Gastrocnemius medialis (tissue), 4 donors: ENCODE measurements around the gene BUB1. TPM values are rescaled to one million over a fixed set of nuclear protein-coding genes. Genes with fewer than 3 reads are reported as not detected.

Experiments
- ATAC-seq, 2 donors: fragments of 150-250 bp; one replicate each; pipeline ENCODE4 v1.9.1; 2016
- DNase-seq, 2 donors: peaks; one replicate each; pipeline ENCODE4 v3.0.0-alpha.2; 2019
- H3K27ac ChIP-seq, 4 donors: fragments of 200-600 bp; sonication (generic); 1 replicate in 1 of 4; 2 replicates in 3 of 4; pipeline ENCODE4 v1.5.1; 2016 to 2018; ENCODE audit warnings: mild to moderate bottlenecking in 2 of 4, moderate library complexity in 1 of 4
- H3K27me3 ChIP-seq, 3 donors: fragments of 200-600 bp; sonication (generic) in 2 of 3; 1 replicate in 1 of 3; 2 replicates in 2 of 3; pipeline versions ENCODE4 v1.5.1 to v1.6.0; 2016 to 2019; ENCODE audit warnings: mild to moderate bottlenecking in 1 of 3, moderate library complexity in 1 of 3
- H3K36me3 ChIP-seq, 2 donors: fragments of 200-600 bp; sonication (generic) in 1 of 2; one replicate each; pipeline ENCODE4 v1.5.1; 2017 to 2018
- H3K4me1 ChIP-seq, 2 donors: fragments of 200-600 bp; sonication (generic) in 1 of 2; one replicate each; pipeline ENCODE4 v1.5.1; 2016 to 2017; ENCODE audit warnings: mild to moderate bottlenecking in 2 of 2
- H3K4me3 ChIP-seq, 4 donors: fragments of 200-600 bp; sonication (generic) in 3 of 4; 1 replicate in 1 of 4; 2 replicates in 3 of 4; pipeline ENCODE4 v1.5.1; 2016 to 2019; ENCODE audit warnings: mild to moderate bottlenecking in 2 of 4
- H3K9me3 ChIP-seq, 3 donors: fragments of 200-600 bp; sonication (generic) in 2 of 3; 1 replicate in 1 of 3; 2 replicates in 2 of 3; pipeline ENCODE4 v1.5.1; 2016 to 2019
- CTCF ChIP-seq, 5 experiments: fragments of 450-650 bp in 3 of 5; fragments of 200-600 bp in 2 of 5; sonication (generic) in 2 of 5; IDR thresholded peaks in 4 of 5; conservative IDR thresholded peaks in 1 of 5; 1 replicate in 4 of 5; 2 replicates in 1 of 5; pipeline ENCODE4 v1.5.1; 2016 to 2019; ENCODE audit warnings: antibody characterized with exemption in 5 of 5, mild to moderate bottlenecking in 3 of 5, moderate library complexity in 3 of 5
- POLR2A ChIP-seq, 2 donors: fragments of 450-650 bp; IDR thresholded peaks; one replicate each; pipeline ENCODE4 v1.6.1; 2017; ENCODE audit warnings: antibody characterized with exemption in 2 of 2, mild to moderate bottlenecking in 2 of 2, moderate library complexity in 2 of 2
- in situ Hi-C, 4 donors: fragments of 200-750 bp; cut with MboI; loops; one replicate each; pipeline versions ENCODE4 v1.15.0 to v1.8.0; 2017; ENCODE audit warnings: low sequenced_read_pairs in 4 of 4
- intact Hi-C: fragments of 100-400 bp; cut with DNase I; formaldehyde crosslinking; loops from one replicate; pipeline ENCODE4 v1.15.1; 2023; ENCODE audit warnings: low total_unique reads
- total RNA-seq, 4 donors: library from RNA; depleted of rRNA; stranded (reverse); fragments of >200 nt; gene quantifications; one replicate each; pipeline versions ENCODE4 v1.1.0 to v1.2.3, GENCODE V29; 2016

The BUB1 gene
- total RNA-seq, 4 donors from 2014 or later: 0.27 to 0.59 TPM; not detected in 2

GRCh38 chr2:110724820-110725219 lies 47.0 kb upstream of the BUB1 start:
- Histone ChIP-seq H3K27me3 (no peaks in the 10 kb centered on the region), H3K4me1 (no peaks in the 10 kb centered on the region), H3K27ac (no peak overlapping the region), H3K4me3 (no peak overlapping the region), H3K9me3 (no peaks in the 10 kb centered on the region), H3K36me3 (no peaks in the 10 kb centered on the region)
- in situ Hi-C loops: no loop called here
- ATAC-seq (no peak), DNase-seq (no peak)
- intact Hi-C loops: no loop called here
- TF ChIP-seq POLR2A (IDR thresholded peaks at IDR 0.05) (no peak), CTCF (IDR thresholded peaks at IDR 0.05 in 4 of 5, conservative IDR thresholded peaks at IDR 0.05 in 1 of 5) (no peak)

- in situ Hi-C loops: no loop called here
- no peak overlapping the region for H3K27ac ChIP-seq
- ATAC-seq (no peak), DNase-seq (no peak)
- peaks cover 3 to 6% of the 10 kb centered on the region in 2 donors for H3K4me1 ChIP-seq
- intact Hi-C loops: no loop called here
- H3K9me3 ChIP-seq: no peaks in the 10 kb centered on the region
- no peak overlapping the region for H3K4me3 ChIP-seq
- TF ChIP-seq CTCF (IDR thresholded peaks at IDR 0.05 in 4 of 5, conservative IDR thresholded peaks at IDR 0.05 in 1 of 5) (no peak), POLR2A (IDR thresholded peaks at IDR 0.05) (no peak)
- no peaks in the 10 kb centered on the region for H3K27me3 ChIP-seq
- H3K36me3 ChIP-seq: no peaks in the 10 kb centered on the region
Measured at GRCh38 chr2:110720547-110720946, 42.7 kb upstream of the BUB1 start.

- no peak for ATAC-seq
- Histone ChIP-seq H3K27ac (no peak overlapping the region), H3K4me3 (no peak overlapping the region), H3K36me3 (no peaks in the 10 kb centered on the region), H3K9me3 (no peaks in the 10 kb centered on the region), H3K27me3 (no peaks in the 10 kb centered on the region), H3K4me1 (peaks cover 3 to 6% of the 10 kb centered on the region in 2 donors)
- in situ Hi-C loops (no loop called here), intact Hi-C loops (no loop called here)
- no peak for TF ChIP-seq CTCF (IDR thresholded peaks at IDR 0.05 in 4 of 5, conservative IDR thresholded peaks at IDR 0.05 in 1 of 5)
- no peak for TF ChIP-seq POLR2A (IDR thresholded peaks at IDR 0.05)
- DNase-seq: no peak
Measured at GRCh38 chr2:110718990-110719389, 41.1 kb upstream of the BUB1 start.

GRCh38 chr2:110718382-110718781 lies 40.5 kb upstream of the BUB1 start:
- H3K36me3 ChIP-seq: no peaks in the 10 kb centered on the region
- H3K27ac ChIP-seq: no peak overlapping the region
- intact Hi-C loops (no loop called here), in situ Hi-C loops (no loop called here)
- TF ChIP-seq POLR2A (IDR thresholded peaks at IDR 0.05): no peak
- no peaks in the 10 kb centered on the region for H3K9me3 ChIP-seq
- H3K27me3 ChIP-seq: no peaks in the 10 kb centered on the region
- no peak overlapping the region for H3K4me3 ChIP-seq
- peaks cover 3 to 6% of the 10 kb centered on the region in 2 donors for H3K4me1 ChIP-seq
- DNase-seq (no peak), ATAC-seq (no peak)

- Histone ChIP-seq H3K27ac (no peak overlapping the region), H3K9me3 (no peaks in the 10 kb centered on the region), H3K36me3 (no peaks in the 10 kb centered on the region), H3K27me3 (no peaks in the 10 kb centered on the region), H3K4me3 (no peak overlapping the region), H3K4me1 (peaks cover 3 to 6% of the 10 kb centered on the region in 2 donors)
- in situ Hi-C loops: no loop called here
- DNase-seq (no peak), ATAC-seq (no peak)
- TF ChIP-seq CTCF (IDR thresholded peaks at IDR 0.05 in 4 of 5, conservative IDR thresholded peaks at IDR 0.05 in 1 of 5) (no peak), POLR2A (IDR thresholded peaks at IDR 0.05) (no peak)
- intact Hi-C loops: no loop called here
Measured at GRCh38 chr2:110717734-110718133, 39.9 kb upstream of the BUB1 start.
